Muscle layer of duodenum (tissue), 2 donors: ENCODE data around the gene RPS27L.

Experiments
- H3K27ac ChIP-seq: one replicate; pipeline ENCODE4 v1.7.0; 2013; ENCODE audit warnings: mild to moderate bottlenecking, low read length
- H3K27me3 ChIP-seq: one replicate; pipeline ENCODE4 v1.7.0; 2013; ENCODE audit warnings: low read depth, mild to moderate bottlenecking, control low read depth, low read length
- H3K36me3 ChIP-seq, 2 donors: one replicate each; pipeline ENCODE4 v1.7.0; 2013; ENCODE audit warnings: low read length in 2 of 2, control low read depth in 1 of 2, mild to moderate bottlenecking in 1 of 2; ENCODE audit not compliant: insufficient read depth in 2 of 2, control insufficient read depth in 1 of 2
- H3K4me1 ChIP-seq, 2 donors: one replicate each; pipeline ENCODE4 v1.7.0; 2013; ENCODE audit warnings: low read length in 2 of 2, mild to moderate bottlenecking in 2 of 2, control low read depth in 1 of 2, moderate library complexity in 1 of 2; ENCODE audit not compliant: insufficient read depth in 2 of 2, control insufficient read depth in 1 of 2
- H3K4me3 ChIP-seq, 2 donors: one replicate each; pipeline ENCODE4 v1.7.0; 2013; ENCODE audit warnings: low read length in 2 of 2, low read depth in 1 of 2, mild to moderate bottlenecking in 1 of 2
- H3K9me3 ChIP-seq, 2 donors: one replicate each; pipeline ENCODE4 v1.7.0; 2013; ENCODE audit warnings: low read length in 2 of 2, control low read depth in 1 of 2, mild to moderate bottlenecking in 1 of 2; ENCODE audit not compliant: control insufficient read depth in 1 of 2
- donor health status: healthy.

Gene RPS27L

DNA sequence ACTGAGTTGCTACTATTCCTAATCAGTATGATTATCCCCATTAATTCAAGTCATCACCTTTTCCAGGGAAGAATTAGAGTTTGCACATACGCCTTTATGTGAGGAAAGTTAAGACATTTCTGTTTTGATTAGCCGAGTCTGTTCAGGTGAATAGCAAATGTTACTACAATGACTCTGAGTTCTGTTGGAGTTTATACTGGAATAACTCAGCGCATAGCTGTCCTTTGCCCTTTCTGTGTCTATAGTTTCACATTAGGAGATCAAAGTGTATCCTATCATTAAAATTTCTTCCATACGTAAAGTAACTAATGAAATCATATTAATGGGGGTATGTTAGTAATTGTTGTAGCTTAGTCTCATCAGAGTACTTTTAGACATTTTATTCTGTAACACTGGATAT is 37.0 kb upstream of the RPS27L start:
- Histone ChIP-seq H3K36me3 (no peaks in the 10 kb centered on the region), H3K27ac (peak overlapping the region; percentile 71), H3K9me3 (no peaks in the 10 kb centered on the region), H3K4me1 (peaks cover 21 to 53% of the 10 kb centered on the region in 2 donors), H3K4me3 (peak overlapping the region in 1 of 2 donors; percentile 41), H3K27me3 (no peaks in the 10 kb centered on the region)

DNA sequence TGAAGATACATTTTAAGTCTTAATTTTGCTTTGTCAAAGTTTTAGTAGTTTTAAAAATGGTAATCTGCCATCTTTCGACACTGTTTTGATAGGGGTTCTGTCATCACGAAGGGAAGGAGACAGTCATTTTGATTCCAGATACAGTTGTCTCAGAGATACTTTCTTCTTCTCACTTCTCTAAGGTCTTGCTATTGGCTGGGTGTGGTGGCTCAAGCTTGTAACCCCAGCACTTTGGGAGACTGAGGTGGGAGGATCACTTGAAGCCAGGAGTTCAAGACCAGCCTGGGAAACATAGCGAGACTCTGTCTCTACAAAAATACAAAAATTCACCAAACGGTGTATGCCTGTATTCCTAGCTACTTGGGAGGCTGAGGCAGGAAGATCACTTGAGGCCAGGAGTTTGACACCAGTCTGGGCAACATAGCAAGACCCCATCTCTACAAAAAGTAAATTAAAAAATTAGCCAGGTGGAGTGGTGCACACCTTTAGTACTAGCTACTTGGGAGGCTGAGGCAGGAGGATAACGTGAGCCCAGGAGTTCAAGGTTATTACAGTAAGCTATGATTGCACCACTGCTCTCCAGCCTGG is 35.4 kb upstream of the RPS27L start:
- no peaks in the 10 kb centered on the region for H3K36me3 ChIP-seq
- no peaks in the 10 kb centered on the region for H3K27me3 ChIP-seq
- H3K9me3 ChIP-seq, result no peaks in the 10 kb centered on the region
- H3K4me3 ChIP-seq, result no peak overlapping the region
- peaks cover 21 to 42% of the 10 kb centered on the region in 2 donors for H3K4me1 ChIP-seq
- no peak overlapping the region for H3K27ac ChIP-seq

DNA sequence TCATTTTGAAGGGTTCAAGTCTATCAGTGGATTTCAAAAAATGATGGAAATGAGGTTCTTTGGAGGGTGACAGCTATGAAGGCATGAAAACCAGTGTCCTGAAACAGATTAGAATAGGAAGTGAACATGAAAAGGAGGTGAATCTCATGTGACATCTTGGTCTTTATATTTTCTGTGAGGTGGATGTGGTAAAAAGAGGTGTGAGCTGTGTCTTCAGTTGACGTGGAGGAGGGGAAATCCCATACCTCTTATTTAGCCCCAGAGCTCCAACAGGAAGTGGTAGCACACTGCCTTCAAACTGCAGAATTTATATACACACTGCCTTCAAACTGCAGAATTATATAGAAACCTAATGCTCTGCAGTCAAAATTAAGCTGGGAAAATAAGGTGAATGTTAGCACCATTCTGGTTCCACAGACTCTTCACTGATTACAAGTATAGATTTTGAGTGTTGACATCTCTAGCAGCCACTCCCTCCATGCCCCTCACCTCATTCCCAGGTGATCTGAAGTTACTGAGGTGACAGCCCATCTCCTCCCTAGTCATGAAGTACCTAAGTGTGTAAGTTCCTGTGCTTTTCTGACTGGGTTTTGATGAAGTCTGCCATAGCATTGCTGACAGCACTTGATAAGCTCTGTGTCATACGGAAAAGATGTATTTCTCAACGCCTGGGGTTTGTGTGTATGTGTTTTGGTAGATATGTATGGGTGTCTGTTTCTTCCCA is 34.8 kb upstream of the RPS27L start:
- peaks cover 21 to 36% of the 10 kb centered on the region in 2 donors for H3K4me1 ChIP-seq
- no peaks in the 10 kb centered on the region for H3K9me3 ChIP-seq
- no peaks in the 10 kb centered on the region for H3K36me3 ChIP-seq
- peak overlapping the region in 1 of 2 donors; percentile 92 for H3K4me3 ChIP-seq
- peak overlapping the region; percentile 95 for H3K27ac ChIP-seq
- no peaks in the 10 kb centered on the region for H3K27me3 ChIP-seq

DNA sequence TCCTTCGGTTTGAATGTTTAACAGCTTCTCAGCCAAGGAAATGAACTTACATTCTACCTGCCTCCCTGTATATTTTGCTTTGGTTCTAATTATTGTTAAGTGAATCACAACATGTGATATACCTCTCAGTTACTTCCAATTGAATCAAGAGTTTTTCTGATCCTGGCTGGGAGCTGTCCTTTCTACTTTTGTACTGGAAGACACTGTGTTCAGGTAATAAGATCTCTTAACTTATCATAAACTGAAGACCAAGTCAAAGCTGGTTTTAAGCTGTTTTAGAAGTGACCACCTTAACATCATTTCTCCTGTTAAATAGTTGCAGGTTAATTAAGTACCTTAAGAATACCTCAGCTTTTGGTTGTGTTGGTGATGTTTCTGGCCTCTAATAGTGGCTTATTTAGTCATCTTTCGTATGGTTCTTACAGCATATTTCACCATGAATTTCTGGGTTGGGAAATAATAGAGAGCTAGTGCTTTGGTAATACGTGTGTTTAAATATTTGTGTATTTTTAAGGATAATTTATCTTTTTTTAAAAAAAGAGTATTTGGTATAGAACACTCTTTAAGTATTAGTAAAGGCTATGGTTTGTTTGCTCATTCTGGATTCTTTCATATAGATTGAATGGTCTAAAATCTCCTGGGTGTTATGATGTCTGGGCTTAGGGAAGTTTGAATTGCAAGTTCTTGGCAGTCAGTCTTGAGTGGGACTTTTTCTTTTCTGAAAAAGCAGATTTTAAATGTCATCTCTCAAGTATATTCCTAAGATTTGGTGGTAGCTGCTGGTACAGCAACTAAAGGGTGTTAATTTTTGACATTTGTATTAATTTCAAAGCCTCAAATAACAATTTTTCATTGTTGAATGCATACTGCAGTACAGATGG is 33.7 kb upstream of the RPS27L start:
- no peaks in the 10 kb centered on the region for H3K27me3 ChIP-seq
- H3K27ac ChIP-seq, result peak overlapping the region; percentile 95
- no peaks in the 10 kb centered on the region for H3K36me3 ChIP-seq
- peaks cover 12 to 28% of the 10 kb centered on the region in 2 donors for H3K4me1 ChIP-seq
- H3K9me3 ChIP-seq, result no peaks in the 10 kb centered on the region
- peak overlapping the region; percentile 77 to 92 for H3K4me3 ChIP-seq

DNA sequence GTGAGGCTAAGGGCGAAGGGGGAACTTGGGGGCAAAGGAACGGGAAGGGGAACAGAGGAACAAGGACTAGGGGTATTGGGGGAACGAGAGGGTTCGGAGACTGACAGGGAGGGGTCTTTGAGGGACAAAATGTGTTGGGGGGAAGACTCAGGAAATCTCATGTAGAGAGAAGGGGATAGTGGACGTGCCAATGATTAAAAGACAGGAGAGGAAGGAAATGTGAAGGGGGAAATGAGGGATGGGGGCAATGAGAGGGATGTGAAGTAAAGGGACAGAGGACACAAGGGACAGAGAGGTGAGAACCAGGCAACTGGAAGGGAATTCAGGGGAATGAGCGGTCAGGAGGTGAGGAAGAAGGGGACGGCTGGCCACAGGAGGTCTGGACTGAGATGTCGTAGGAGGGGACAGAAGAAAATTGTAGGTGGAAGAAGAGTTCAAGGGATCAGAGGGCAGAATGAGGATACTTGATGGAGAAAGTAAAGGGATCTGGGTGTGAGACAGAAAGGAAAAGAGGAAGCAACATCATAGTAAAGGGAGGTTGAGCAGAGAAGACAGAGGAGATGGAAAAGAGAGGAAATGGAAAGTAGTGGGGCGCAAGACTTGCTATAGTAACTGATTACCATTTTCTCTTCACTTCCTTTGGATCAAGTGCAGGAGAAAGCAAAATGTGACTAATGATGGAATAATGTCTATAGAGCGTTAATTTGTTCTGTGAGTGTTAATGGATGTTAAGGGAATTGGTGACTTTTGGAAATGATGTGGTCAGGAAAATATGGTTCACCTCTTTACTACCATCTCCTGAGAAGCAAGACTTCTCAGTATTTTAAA is 32.9 kb upstream of the RPS27L start:
- Histone ChIP-seq H3K9me3 (no peaks in the 10 kb centered on the region), H3K27me3 (no peaks in the 10 kb centered on the region), H3K27ac (peak overlapping the region; percentile 95), H3K4me3 (peak overlapping the region; percentile 77 to 92), H3K36me3 (no peaks in the 10 kb centered on the region), H3K4me1 (peaks cover 7 to 19% of the 10 kb centered on the region in 2 donors)

DNA sequence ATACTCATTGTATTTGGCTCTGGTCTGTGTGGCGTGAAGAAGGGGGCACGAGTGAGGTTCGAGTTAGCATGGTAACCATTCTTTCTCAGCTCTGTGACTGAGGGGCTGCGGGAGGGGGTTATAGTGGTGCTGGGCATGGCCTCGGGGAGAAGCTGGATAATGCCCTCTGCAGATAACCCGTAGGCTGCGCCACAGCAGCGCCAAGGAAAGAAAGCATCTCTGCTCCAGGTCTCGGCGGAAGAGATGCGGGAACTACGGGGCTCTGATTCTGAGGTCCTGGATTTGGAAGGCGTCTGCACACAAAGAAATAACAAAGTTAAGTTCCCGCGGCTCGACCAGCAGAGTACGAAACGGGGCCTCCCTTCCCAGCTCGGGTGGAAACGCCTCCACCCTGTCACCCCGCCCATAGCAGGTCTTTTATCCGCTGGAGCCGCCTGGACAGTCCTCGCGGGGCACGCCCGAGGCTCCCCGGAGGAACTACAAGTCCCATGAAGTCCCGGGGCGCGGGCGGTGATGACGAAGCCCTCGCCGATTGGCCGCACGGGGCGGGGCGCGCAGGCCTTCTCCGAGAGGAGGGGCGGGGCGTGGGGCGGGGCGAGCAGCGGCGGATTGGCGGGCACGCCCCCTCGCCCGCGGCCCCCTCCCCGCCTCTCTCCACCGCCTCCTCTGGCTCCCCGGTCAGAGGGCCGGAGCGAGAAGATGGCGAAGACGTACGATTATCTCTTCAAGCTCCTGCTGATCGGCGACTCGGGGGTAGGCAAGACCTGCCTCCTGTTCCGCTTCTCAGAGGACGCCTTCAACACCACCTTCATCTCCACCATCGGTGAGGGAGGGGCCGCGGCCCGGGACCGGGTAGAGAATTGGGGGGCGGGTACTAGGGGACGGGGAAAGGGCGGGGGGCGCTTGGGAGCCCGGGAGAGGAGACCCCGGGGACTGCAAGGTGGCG is 31.9 kb upstream of the RPS27L start, which contains the start of gene RAB8B:
Gene RAB8B, plus strand, starts transcription at position 681 of the 946 bp plus-strand sequence. Its CDS starts 19 bp downstream, at position 700.
- Histone ChIP-seq H3K36me3 (no peaks in the 10 kb centered on the region), H3K4me1 (peaks cover 2 to 11% of the 10 kb centered on the region in 2 donors), H3K9me3 (no peaks in the 10 kb centered on the region), H3K27ac (peak within 1 kb of the TSS; percentile 95), H3K27me3 (no peaks in the 10 kb centered on the region), H3K4me3 (peak within 1 kb of the TSS; percentile 77 to 92)

DNA sequence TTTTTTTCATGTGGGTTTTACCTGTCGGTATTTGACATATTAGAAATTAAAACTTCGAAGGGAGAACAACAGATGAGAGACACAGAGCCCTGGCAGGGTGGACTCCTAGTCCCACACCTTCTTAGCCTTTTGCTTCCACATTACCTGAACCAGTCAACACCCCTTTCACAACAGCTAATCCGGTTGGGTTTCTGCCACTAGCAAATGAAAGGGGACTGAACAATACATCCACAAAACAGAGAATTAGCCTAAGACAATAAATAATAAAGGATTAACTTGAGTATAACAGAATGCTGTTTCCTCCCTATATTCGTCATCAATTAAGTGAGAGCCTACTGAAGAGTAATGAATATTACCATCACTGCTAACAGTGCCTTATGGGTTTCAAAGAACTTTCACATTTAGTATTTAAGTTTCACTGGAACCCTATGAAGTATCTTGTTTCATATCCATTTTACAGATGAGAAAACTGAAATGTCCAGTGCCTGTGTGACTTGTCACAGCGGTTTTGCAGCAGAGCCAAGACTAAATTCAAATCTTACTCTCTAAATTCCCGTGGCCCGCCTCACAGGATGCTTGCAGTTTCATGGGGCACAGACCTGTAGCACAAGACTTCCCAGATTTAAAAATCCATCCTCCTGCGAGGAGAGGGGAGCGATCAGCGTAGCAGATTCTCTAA is 31.1 kb upstream of the RPS27L start:
- H3K4me3 ChIP-seq, result peak overlapping the region; percentile 74 to 77
- peak overlapping the region; percentile 58 for H3K27ac ChIP-seq
- no peaks in the 10 kb centered on the region for H3K9me3 ChIP-seq
- H3K4me1 ChIP-seq, result peaks cover 0 to 3% of the 10 kb centered on the region in 2 donors
- no peaks in the 10 kb centered on the region for H3K27me3 ChIP-seq
- H3K36me3 ChIP-seq, result no peaks in the 10 kb centered on the region

DNA sequence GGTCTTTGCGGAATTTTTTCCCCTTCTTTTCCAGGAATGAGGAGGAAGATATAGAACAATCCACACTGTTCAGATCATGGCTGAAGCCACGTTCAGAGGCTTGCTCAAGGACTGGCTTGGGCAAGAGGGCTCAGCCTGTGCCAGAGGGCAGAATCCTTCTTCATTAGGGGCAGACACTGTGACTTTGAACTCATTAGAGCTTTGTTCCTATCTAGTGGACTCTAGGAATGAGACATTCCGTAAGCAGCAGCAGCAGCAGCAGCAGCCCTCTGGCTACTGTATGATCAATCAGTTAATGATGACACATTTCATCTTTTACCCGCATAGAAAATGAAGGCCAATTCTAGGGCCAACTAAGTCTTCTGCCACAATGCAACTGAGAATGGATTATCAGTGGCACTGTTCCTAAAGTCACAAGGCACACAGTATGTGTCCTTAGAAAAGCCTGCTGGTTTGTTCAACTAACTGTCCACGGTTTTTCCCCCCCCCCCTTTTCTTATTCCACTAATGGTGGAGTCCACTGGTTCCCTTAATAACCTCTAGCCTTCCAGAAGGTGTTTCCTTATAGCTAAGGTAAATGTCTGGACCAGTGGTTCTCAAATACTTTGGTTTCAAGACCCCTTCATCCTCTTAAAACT is 30.4 kb upstream of the RPS27L start:
- Histone ChIP-seq H3K27me3 (no peaks in the 10 kb centered on the region), H3K4me3 (no peak overlapping the region), H3K27ac (no peak overlapping the region), H3K36me3 (no peaks in the 10 kb centered on the region), H3K4me1 (no peaks in the 10 kb centered on the region), H3K9me3 (no peaks in the 10 kb centered on the region)

DNA sequence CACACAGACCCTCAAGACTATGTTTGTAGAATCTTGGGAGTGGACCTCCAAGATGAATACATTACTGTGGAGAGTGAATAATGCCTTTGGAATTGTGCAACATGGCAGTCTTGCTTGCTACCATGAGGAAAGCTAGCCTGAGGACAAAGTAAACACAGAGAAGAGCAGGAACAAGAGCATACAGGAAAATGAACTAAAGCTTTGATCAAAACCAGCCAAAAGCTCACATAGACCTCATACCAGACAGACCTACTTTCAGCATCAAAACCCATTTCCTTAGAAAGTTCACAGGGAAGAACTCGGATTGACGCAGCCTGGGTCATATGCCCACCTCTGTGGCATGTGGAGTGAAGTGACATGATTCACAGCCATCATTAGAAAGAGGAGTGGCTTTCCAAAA is 28.8 kb upstream of the RPS27L start:
- Histone ChIP-seq H3K4me1 (no peaks in the 10 kb centered on the region), H3K9me3 (no peaks in the 10 kb centered on the region), H3K4me3 (no peak overlapping the region), H3K27ac (no peak overlapping the region), H3K36me3 (no peaks in the 10 kb centered on the region), H3K27me3 (no peaks in the 10 kb centered on the region)
